GM19025 (cell line): Measurements from ENCODE around the gene AURKAIP1.

Experiments
- ATAC-seq: cut with Tn5 transposase; IDR thresholded peaks from one replicate; pipeline ENCODE4 v1.9.1; 2021; ENCODE audit warnings: mild to moderate bottlenecking, low read depth, moderate library complexity; ENCODE audit not compliant: unreplicated experiment

AURKAIP1 gene

DNA sequence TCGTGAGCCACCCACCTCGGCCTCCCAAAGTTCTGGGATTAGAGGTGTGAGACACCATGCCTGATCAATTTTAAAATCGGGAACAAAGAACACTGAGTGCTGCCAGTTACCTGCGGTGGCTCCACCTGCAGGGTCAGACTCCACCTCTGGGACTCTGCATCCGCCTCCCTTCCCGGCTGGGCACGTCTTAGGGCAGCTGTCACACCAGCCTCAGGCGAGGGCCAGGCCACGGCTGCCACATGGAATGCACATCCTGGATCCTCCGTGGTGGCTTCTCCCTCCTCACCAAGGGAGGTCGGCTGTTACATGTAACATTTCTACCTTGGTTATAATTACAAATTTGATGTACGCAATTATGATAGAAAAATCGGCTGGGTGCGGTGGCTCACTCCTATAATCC is 10.7 kb downstream of the AURKAIP1 start:
- ATAC-seq: no peak

DNA sequence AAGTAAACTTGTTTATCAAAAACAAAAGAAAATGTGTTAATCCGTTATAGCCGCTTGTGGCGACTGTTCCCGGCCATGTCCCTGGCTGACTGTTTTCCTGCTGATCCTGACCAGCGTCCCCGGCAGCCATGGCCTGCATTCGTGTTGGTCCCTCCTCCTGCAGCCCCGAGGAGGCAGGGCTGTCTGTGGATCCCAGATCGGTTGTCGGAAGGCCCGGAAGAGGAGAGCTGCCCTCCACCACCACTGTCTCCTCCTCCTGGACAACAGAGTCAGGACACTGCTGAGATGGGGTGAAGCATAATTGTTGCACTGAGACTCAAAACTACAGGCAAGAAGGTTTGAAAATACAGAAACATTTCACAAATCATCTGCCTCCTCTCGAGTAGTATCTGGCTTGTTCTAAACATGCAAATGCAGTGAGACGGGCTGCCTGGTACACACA is 13.0 kb downstream of the AURKAIP1 start:
- ATAC-seq: no peak

- ATAC-seq: no peak
Observed at GRCh38 chr1:1361233-1361981, 13.6 kb downstream of the AURKAIP1 start.

- ATAC-seq: no peak
Observed at GRCh38 chr1:1360506-1361169, 14.4 kb downstream of the AURKAIP1 start.

DNA sequence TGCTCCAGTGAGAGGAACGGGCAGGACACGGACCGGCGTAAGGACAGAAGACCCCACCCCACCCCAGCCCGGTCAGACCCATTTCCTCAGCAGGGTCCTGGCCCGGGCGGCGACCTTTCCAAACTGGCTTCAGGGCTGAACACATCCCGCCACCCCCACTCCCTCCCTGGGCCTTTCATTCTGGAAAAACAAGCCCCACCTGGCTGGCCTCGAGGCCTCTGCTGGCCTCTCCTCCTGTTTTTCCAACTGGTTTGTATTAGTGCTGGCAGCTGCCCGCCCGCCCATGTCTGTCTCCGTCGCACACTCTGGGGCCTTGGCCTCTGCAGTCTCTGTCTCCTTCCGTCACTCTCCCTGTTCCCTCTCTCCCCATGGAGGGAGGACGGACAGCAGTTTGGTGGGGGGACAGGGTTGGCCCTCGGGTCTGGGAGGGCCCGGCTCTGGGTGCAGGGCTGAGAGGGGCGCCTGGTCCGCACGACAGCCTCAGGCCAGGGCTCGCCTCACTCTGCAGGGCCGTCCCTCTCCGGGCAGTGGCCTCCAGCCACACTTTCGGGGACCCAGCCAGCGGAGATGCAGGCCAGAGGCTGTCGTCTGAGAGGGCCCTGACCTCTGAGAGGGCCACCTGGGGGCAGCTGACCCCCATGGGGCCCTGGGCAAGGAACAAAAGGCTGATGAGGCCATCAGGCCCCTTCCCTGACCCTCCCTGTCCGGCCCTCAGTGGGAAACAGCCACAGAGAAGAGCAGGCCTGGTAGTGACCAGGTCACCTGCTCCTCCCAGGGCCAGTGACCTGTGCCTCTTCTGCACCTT is 15.1 kb downstream of the AURKAIP1 start:
- no peak for ATAC-seq

GRCh38 chr1:1359308-1359663 is 15.7 kb downstream of the AURKAIP1 start:
- no peak for ATAC-seq

GRCh38 chr1:1358433-1359271 is 16.4 kb downstream of the AURKAIP1 start, which contains the start of gene MXRA8:
MXRA8 (minus strand) TSS chr1:1358555; CDS start chr1:1358504, 51 bp downstream.
- no peak for ATAC-seq

GRCh38 chr1:1357871-1358432 is 17.1 kb downstream of the AURKAIP1 start:
- no peak for ATAC-seq

DNA sequence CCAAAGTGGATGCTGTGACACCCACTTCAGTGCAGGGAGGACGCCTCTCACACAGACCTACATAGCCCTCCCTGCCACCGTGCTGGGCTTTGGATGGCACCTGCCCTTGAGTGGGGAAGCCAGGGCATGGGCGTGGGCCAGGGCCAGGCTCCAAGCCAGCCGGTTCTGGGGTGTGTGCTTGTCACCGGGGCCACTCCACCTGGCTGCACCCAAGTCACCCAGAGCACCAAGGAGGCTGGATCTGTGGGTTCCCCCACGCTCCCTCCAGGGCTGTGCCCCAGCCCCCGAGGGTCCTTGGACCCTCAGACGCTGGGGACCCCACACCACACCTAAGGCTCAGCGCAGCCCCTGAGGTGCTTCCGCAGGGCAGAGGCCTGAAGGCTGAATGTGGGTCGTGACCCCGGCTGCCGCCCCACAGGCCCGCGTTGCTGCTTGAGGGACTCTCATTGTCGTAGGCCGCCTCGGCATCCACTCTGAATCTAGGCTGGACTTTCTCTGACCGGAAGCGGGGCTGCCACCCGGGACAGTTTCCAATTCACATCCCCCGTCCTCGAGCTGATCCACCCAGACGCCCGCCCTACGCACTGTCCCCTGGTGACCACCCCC is 18.1 kb downstream of the AURKAIP1 start:
- ATAC-seq: no peak

DNA sequence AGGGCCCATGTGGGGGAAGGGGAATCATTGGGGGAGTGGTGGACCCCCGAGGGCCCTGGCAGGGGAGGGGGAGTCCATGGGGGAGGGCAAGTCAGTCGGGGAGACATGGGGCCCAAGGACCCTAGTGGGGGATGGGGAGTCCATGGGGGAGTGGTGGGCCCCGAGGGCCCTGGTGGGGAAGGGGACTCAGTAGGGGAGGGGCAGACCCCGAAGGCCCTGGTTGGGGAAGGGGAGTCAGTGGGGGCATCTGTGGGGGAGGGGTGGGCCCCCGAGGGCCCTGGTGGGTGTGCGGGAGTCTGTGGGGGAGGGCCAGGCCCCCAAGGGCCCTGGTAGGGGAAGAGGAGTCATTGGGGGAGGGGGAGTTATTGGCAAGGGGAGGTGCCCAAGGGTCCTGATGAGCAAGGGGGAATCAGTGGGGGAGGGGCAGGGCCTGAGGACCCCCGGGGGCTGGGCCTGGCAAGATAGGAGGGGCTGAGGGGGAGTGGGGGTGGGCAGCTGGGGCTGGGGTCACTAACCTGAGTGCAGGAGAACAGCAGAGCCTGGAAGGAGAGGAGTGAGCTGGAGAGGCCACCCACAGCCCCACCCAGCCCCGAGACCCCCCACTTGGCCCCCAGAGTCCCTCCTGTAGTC is 18.7 kb downstream of the AURKAIP1 start:
- no peak for ATAC-seq

- ATAC-seq: no peak
Observed at GRCh38 chr1:1355416-1355815, 19.6 kb downstream of the AURKAIP1 start.

DNA sequence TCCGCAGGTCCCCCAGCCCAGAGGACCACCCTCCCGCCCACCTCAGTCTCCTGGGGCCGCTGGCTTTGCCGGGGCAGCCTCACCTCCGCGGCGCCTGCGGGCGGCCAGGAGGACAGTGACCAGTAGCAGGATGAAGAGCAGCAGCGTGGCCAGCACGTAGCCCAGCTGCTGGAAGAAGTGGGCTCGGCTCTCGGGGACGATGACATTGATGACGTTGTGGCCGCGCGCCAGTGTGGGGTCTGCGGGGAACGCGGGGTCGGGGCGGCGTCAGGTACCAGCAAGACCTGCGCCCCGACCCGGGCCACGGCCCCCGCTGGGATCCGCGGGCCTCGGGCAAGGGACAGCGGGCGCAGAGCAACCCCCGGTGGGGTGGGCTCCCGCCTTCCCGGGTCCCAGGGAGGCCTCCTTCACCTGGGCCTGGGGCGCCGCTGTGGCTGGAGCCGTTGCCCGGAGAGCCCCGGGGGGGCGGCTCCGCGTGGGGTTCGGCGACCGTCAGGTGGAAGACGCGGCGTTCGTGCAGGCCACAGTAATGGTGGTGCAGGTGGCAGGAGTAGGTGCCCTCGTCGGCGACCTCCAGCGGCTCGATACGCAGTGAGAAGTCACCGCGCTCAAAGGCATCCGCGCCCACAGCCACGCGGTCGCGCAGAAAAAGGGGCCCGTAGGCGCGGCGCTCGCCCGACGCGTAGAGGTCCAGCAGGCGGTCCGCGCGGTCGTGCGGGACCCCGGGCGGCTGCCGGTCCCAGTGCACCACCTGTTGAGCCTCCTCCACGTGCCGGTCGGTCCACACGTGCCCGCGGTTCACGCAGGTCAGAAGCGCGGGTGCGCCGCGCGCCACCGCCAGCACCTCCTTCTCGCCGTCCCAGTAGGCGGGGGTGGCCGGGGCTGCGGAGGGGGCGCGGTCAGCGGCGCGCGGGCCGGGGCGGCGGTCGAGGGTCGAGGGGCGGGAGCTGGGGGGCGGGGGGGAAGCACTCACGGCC is 20.4 kb downstream of the AURKAIP1 start:
- no peak for ATAC-seq

GRCh38 chr1:1353389-1354151 is 21.4 kb downstream of the AURKAIP1 start:
- no peak for ATAC-seq

DNA sequence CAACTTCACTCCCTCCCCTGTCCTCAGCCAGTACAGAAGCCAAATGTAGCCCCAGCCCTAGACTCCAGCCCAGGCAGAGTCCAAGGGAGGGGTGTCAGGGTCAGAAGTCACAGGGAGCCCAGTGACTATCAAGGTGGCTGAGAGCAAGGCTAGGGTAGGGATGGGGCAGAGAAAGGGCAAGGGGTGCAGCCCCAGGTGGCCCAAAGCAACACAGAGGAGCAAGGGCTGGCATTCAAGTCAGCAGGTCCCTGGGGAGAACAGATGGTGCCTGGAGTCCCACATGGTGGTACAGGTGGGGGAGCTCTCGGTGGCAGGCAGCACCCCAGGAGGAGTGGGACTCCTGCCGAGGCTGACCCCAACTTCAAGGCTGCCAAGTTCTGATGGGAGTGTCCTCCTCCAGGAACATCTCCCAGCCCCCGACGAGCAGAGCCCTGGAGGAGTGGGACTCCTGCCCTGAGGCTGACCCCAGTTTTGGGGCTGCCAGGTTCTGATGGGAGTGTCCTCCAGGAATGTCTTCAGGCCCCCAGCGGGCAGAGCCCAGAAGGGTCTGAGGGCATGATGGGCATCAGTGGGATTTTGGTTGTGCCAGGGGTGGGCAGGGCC is 22.1 kb downstream of the AURKAIP1 start:
- ATAC-seq: no peak

- no peak for ATAC-seq
Observed at GRCh38 chr1:1351511-1352427, 23.2 kb downstream of the AURKAIP1 start.
